Thoracic aorta (tissue), 2 donors: Measurements from ENCODE around the gene STXBP6. TPM values are rescaled to one million over a fixed set of nuclear protein-coding genes. Genes with fewer than 3 reads are reported as not detected.

Experiments used
- ATAC-seq: fragments of 150-250 bp; one replicate; pipeline ENCODE4 v1.8.0; 2017; ENCODE audit warnings: low read depth; ENCODE audit not compliant: insufficient number of reproducible peaks, low FRiP score
- DNase-seq: peaks from one replicate; pipeline ENCODE4 v3.0.0-alpha.2; 2020; ENCODE audit warnings: low spot score
- H3K27ac ChIP-seq, 2 donors: fragments of 200-600 bp; sonication (generic); 1 replicate in 1 of 2; 2 replicates in 1 of 2; pipeline ENCODE4 v1.5.1; 2016; ENCODE audit warnings: mild to moderate bottlenecking in 2 of 2, moderate library complexity in 2 of 2
- H3K27me3 ChIP-seq: fragments of 200-600 bp; sonication (generic); replicated peaks from 2 replicates; pipeline ENCODE4 v1.6.0; 2016; ENCODE audit warnings: mild to moderate bottlenecking; ENCODE audit not compliant: insufficient read depth
- H3K36me3 ChIP-seq: fragments of 200-600 bp; sonication (generic); one replicate; pipeline ENCODE4 v1.5.1; 2016
- H3K4me1 ChIP-seq, 2 donors: fragments of 200-600 bp; sonication (generic); 1 replicate in 1 of 2; 2 replicates in 1 of 2; pipeline versions ENCODE4 v1.5.1 to v1.6.0; 2016; ENCODE audit warnings: low read depth in 2 of 2, mild to moderate bottlenecking in 1 of 2; ENCODE audit not compliant: control insufficient read depth in 1 of 2
- H3K4me3 ChIP-seq: fragments of 200-600 bp; sonication (generic); 2 replicates; pipeline ENCODE4 v1.5.1; 2016; ENCODE audit warnings: mild to moderate bottlenecking
- H3K9me3 ChIP-seq: fragments of 200-600 bp; sonication (generic); 2 replicates; pipeline ENCODE4 v1.5.1; 2016
- CTCF ChIP-seq: fragments of 200-600 bp; sonication (generic); IDR thresholded peaks from one replicate; pipeline ENCODE4 v1.5.1; 2019; ENCODE audit warnings: antibody characterized with exemption
- total RNA-seq, 2 donors: library from RNA; depleted of rRNA; stranded (reverse); fragments of >200 nt; gene quantifications; one replicate each; pipeline versions ENCODE4 v1.1.0 to v1.2.3, GENCODE V29; 2016

Gene STXBP6
- total RNA-seq, 2 donors from 2014 or later, result 3.1 to 4.4 TPM

- H3K36me3 ChIP-seq, result no peaks in the 10 kb centered on the region
- H3K4me3 ChIP-seq, result no peak overlapping the region
- ATAC-seq, result no peak
- no peak for DNase-seq
- H3K27ac ChIP-seq, result no peak overlapping the region
- H3K9me3 ChIP-seq, result no peaks in the 10 kb centered on the region
- H3K27me3 ChIP-seq, result no peaks in the 10 kb centered on the region
- TF ChIP-seq CTCF, result no peak
- no peaks in the 10 kb centered on the region for H3K4me1 ChIP-seq
Observed at GRCh38 chr14:25041484-25041883, 8.5 kb downstream of the STXBP6 start.

- Histone ChIP-seq H3K36me3 (no peaks in the 10 kb centered on the region), H3K4me3 (no peak overlapping the region), H3K9me3 (no peaks in the 10 kb centered on the region), H3K27ac (no peak overlapping the region), H3K27me3 (no peaks in the 10 kb centered on the region), H3K4me1 (no peaks in the 10 kb centered on the region)
- TF ChIP-seq CTCF, result no peak
- no peak for ATAC-seq
- no peak for DNase-seq
Observed at GRCh38 chr14:25039933-25040332, 10.0 kb downstream of the STXBP6 start.

DNA sequence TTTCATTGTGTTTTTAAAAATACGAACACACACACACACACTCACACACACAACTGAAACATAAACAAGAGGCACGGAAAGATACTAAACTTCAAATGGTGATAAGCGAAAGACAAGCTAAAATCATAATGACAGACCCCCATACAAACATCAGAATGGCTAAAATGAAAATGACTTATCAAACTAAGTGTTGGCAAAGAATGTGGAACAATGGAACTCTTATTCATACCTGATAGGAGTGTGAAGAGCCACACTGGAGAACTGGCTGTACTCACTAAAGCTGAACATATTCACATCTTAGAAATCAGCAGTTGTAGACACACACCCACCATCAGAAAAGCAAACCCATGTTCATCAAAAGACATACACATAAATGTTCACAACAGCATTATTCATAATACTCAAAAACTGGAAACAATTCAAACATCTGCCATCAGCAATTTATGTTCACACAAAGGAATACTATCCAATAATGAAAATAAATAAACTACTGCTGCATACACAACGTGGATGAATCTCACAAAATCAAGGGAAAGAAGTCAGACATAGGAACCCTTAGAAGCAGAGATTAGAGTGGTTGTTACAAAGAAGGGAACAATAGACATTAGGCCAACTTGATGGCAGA lies 11.8 kb downstream of the STXBP6 start:
- DNase-seq (no peak), ATAC-seq (no peak)
- H3K27ac ChIP-seq, result no peak overlapping the region
- H3K9me3 ChIP-seq, result no peaks in the 10 kb centered on the region
- no peak for TF ChIP-seq CTCF
- H3K4me1 ChIP-seq, result no peaks in the 10 kb centered on the region
- no peaks in the 10 kb centered on the region for H3K36me3 ChIP-seq
- H3K27me3 ChIP-seq, result no peaks in the 10 kb centered on the region
- no peak overlapping the region for H3K4me3 ChIP-seq

DNA sequence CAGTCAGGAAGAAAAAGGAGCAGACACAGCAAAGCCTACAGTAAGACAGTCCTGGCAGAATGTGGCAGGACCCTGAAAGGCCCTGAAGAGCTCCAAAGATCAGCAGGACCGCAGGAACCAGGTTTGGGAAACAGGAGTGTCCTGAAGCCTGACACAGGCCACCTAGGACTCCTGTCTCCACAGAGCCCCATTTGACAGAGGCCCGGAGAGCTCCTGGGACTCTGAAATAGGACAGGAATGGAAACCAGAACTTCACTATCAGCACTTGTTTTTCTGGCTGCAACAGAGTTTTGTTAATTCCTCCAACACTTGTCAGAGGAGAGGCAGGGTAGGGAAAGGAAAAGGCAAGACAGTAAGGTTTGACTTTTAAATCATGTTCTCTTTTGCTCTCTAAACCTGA lies 12.9 kb downstream of the STXBP6 start:
- Histone ChIP-seq H3K4me3 (no peak overlapping the region), H3K27me3 (no peaks in the 10 kb centered on the region), H3K9me3 (no peaks in the 10 kb centered on the region), H3K27ac (no peak overlapping the region), H3K36me3 (no peaks in the 10 kb centered on the region), H3K4me1 (no peaks in the 10 kb centered on the region)
- DNase-seq, result no peak
- no peak for ATAC-seq
- TF ChIP-seq CTCF, result no peak

DNA sequence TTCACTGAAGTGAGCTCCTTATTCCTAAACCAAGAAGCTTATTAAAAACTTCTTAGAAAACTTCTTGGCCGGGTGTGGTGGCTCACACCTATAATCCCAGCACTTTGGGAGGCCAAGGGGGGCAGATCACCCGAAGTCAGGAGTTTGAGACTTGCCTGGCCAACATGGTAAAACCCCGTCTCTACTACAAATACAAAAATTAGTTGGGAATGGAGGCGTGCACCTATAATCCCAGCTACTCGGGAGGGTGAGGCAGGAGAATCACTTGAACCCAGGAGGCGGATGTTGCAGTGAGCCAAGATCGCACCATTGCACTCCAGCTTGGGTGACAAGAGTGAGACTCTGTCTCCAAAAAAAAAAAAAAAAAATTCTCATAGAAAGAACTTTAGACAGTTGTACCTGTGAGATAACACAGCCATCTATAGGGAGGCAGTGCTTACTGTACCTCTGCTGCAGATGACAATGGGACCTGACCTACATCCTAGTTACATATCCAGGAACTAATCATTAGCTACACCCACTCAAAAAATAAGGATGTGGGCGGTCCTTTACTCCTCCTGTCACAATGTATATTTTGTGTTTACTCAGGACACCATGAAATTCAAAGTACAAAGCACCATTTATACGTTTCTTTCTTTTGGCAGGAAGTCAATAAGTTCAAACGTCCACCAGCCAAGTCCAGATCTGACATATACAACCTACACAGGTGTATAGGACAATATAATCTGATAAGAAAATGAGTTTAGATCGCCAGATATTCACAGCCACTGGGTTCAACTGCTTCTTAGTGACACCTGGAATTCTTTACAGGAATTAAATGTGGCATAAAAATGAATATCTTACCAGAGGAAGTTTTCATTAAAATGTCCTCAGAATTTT lies 14.9 kb downstream of the STXBP6 start:
- TF ChIP-seq CTCF, result no peak

More for the DNA sequence above, 14.9 kb downstream of the STXBP6 start:
- no peaks in the 10 kb centered on the region for H3K27me3 ChIP-seq
- H3K36me3 ChIP-seq, result no peaks in the 10 kb centered on the region
- no peaks in the 10 kb centered on the region for H3K4me1 ChIP-seq
- no peak overlapping the region for H3K4me3 ChIP-seq
- H3K27ac ChIP-seq, result no peak overlapping the region
- no peak for ATAC-seq
- no peaks in the 10 kb centered on the region for H3K9me3 ChIP-seq
- no peak for DNase-seq
